IMR-90 (cell line): ENCODE data around the gene SPATA16. TPM values are rescaled to one million over a fixed set of nuclear protein-coding genes. Genes with fewer than 3 reads are reported as not detected.

ENCODE experiments used
- ATAC-seq: fragments of 200-7000 bp; cut with Tn5 transposase; 2 replicates; pipeline ENCODE4 v1.9.1; 2020; ENCODE audit warnings: low read depth, mild to moderate bottlenecking, moderate library complexity
- BruUV-seq: library from RNA; stranded (reverse); fragments of 400-500 nt; replicated peaks from 2 replicates; lab custom pipeline; 2021; lab: Mats Ljungman, UMichigan
- CTCF ChIA-PET: fragments of 300-600 bp; formaldehyde crosslinking; extraction: SDS; loops from one replicate; lab custom pipeline; 2021; ENCODE audit warnings: antibody characterized with exemption; lab: Yijun Ruan, JAX
- POLR2A ChIA-PET: fragments of 300-600 bp; sonication (Branson Sonifier 250); formaldehyde crosslinking; loops from one replicate; lab custom pipeline; 2022; ENCODE audit warnings: antibody characterized with exemption; ENCODE audit not compliant: unreplicated experiment; lab: Charles Lee
- DNase-seq: peaks from one replicate; pipeline ENCODE4 v3.0.0; 2013
- H2AFZ ChIP-seq: replicated peaks from 2 replicates; pipeline ENCODE3; 2013; ENCODE audit warnings: low read length, mild to moderate bottlenecking; ENCODE audit not compliant: poor library complexity
- H2AK5ac ChIP-seq: 2 replicates; pipeline ENCODE4 v1.6.1; 2013; ENCODE audit warnings: low read depth, low read length, inconsistent platforms
- H2AK9ac ChIP-seq: replicated peaks from 2 replicates; pipeline ENCODE3; 2013; ENCODE audit warnings: mild to moderate bottlenecking, low read depth, low read length, moderate library complexity; ENCODE audit not compliant: poor library complexity
- H2BK120ac ChIP-seq: 2 replicates; pipeline ENCODE4 v1.6.1; 2013; ENCODE audit warnings: low read depth, low read length, inconsistent platforms
- H2BK15ac ChIP-seq: 3 replicates; pipeline ENCODE4 v1.6.1; 2013; ENCODE audit warnings: low read depth, low read length, inconsistent platforms
- H2BK20ac ChIP-seq: 2 replicates; pipeline ENCODE4 v1.6.1; 2013; ENCODE audit warnings: low read depth, mild to moderate bottlenecking, inconsistent platforms, low read length, moderate library complexity
- H2BK5ac ChIP-seq: 2 replicates; pipeline ENCODE4 v1.6.1; 2013; ENCODE audit warnings: mild to moderate bottlenecking, low read depth, low read length, inconsistent platforms; ENCODE audit not compliant: poor library complexity, severe bottlenecking
- H3K14ac ChIP-seq: replicated peaks from 2 replicates; pipeline ENCODE4 v1.6.1; 2013; ENCODE audit warnings: low read depth, low read length, inconsistent platforms
- H3K18ac ChIP-seq: 2 replicates; pipeline ENCODE4 v1.6.1; 2013; ENCODE audit warnings: low read depth, low read length, control low read depth
- H3K23ac ChIP-seq: 2 replicates; pipeline ENCODE4 v1.6.1; 2013; ENCODE audit warnings: low read depth, low read length, inconsistent platforms
- H3K27ac ChIP-seq: 2 replicates; pipeline ENCODE4 v1.5.1; 2013; ENCODE audit warnings: mild to moderate bottlenecking, control low read depth, low read length; ENCODE audit not compliant: insufficient read depth
- H3K27me3 ChIP-seq: 2 replicates; pipeline ENCODE4 v1.6.1; 2013; ENCODE audit warnings: low read length; ENCODE audit not compliant: control insufficient read depth, insufficient read depth
- H3K36me3 ChIP-seq: 2 replicates; pipeline ENCODE4 v1.6.1; 2013; ENCODE audit warnings: low read length, mixed read lengths; ENCODE audit not compliant: control insufficient read depth, insufficient read depth
- H3K4ac ChIP-seq: 2 replicates; pipeline ENCODE4 v1.6.1; 2013; ENCODE audit warnings: low read depth, low read length, inconsistent platforms
- H3K4me1 ChIP-seq: 2 replicates; pipeline ENCODE4 v1.6.1; 2013; ENCODE audit warnings: low read length, mixed read lengths; ENCODE audit not compliant: control insufficient read depth, insufficient read depth
- H3K4me2 ChIP-seq: 2 replicates; pipeline ENCODE4 v1.6.1; 2013; ENCODE audit warnings: low read depth, mild to moderate bottlenecking, control low read depth, low read length, moderate library complexity
- H3K4me3 ChIP-seq: 2 replicates; pipeline ENCODE4 v1.5.1; 2013; ENCODE audit warnings: low read depth, mild to moderate bottlenecking, control low read depth, low read length, moderate library complexity; ENCODE audit not compliant: insufficient read depth
- H3K56ac ChIP-seq: 2 replicates; pipeline ENCODE4 v1.6.1; 2013; ENCODE audit warnings: low read length, inconsistent platforms; ENCODE audit not compliant: insufficient read depth; ENCODE audit errors: extremely low read depth
- H3K79me1 ChIP-seq, 2 experiments: 2 replicates each; pipeline ENCODE4 v1.6.1; 2013; ENCODE audit warnings: low read length in 2 of 2, inconsistent platforms in 1 of 2, low read depth in 1 of 2
- H3K9ac ChIP-seq: 2 replicates; pipeline ENCODE4 v1.6.1; 2013; ENCODE audit warnings: low read depth, low read length, control low read depth
- H3K9me1 ChIP-seq: 2 replicates; pipeline ENCODE4 v1.6.1; 2013; ENCODE audit warnings: low read length, inconsistent platforms; ENCODE audit not compliant: insufficient read depth
- H3K9me3 ChIP-seq: 2 replicates; pipeline ENCODE4 v1.6.1; 2013; ENCODE audit warnings: low read length; ENCODE audit not compliant: control insufficient read depth, insufficient read depth
- H4K20me1 ChIP-seq: 2 replicates; pipeline ENCODE4 v1.6.1; 2013; ENCODE audit warnings: low read length, inconsistent platforms; ENCODE audit not compliant: insufficient read depth
- H4K5ac ChIP-seq: 2 replicates; pipeline ENCODE4 v1.6.1; 2013; ENCODE audit warnings: mild to moderate bottlenecking, low read depth, low read length, control low read depth
- H4K8ac ChIP-seq, 2 experiments: 2 replicates each; pipeline ENCODE4 v1.6.1; 2013; ENCODE audit warnings: low read depth in 2 of 2, low read length in 2 of 2, control low read depth in 1 of 2, inconsistent platforms in 1 of 2
- H4K91ac ChIP-seq: 2 replicates; pipeline ENCODE4 v1.6.1; 2013; ENCODE audit warnings: low read depth, low read length, inconsistent platforms; ENCODE audit not compliant: insufficient read depth
- CEBPB ChIP-seq: IDR thresholded peaks from 2 replicates; pipeline ENCODE4 v1.6.1; 2012; ENCODE audit warnings: low read depth, low read length, improper control_type of control experiment
- FOS ChIP-seq: fragments of 150-350 bp; IDR thresholded peaks from 2 replicates; pipeline ENCODE4 v1.6.1; 2016; ENCODE audit warnings: low read depth, low read length
- MAFK ChIP-seq: IDR thresholded peaks from 2 replicates; pipeline ENCODE4 v1.6.1; 2012; ENCODE audit warnings: low read depth, low read length, improper control_type of control experiment
- MAZ ChIP-seq: IDR thresholded peaks from 2 replicates; pipeline ENCODE4 v1.6.1; 2012; ENCODE audit warnings: low read depth, mild to moderate bottlenecking, low read length, improper control_type of control experiment, moderate library complexity, borderline replicate concordance
- MXI1 ChIP-seq: IDR thresholded peaks from 2 replicates; pipeline ENCODE4 v1.6.1; 2012; ENCODE audit warnings: low read depth, mild to moderate bottlenecking, low read length, moderate library complexity, borderline replicate concordance
- RAD21 ChIP-seq: IDR thresholded peaks from 2 replicates; pipeline ENCODE4 v1.6.1; 2012; ENCODE audit warnings: low read length, improper control_type of control experiment
- RCOR1 ChIP-seq: IDR thresholded peaks from 2 replicates; pipeline ENCODE4 v1.6.1; 2012; ENCODE audit warnings: mild to moderate bottlenecking, low read length, improper control_type of control experiment; ENCODE audit not compliant: insufficient replicate concordance
- RFX5 ChIP-seq: IDR thresholded peaks from 2 replicates; pipeline ENCODE4 v1.8.0; 2012; ENCODE audit warnings: low read depth, mild to moderate bottlenecking, low read length, moderate library complexity
- USF2 ChIP-seq: fragments of 150-350 bp; IDR thresholded peaks from 2 replicates; pipeline ENCODE4 v1.6.1; 2017; ENCODE audit warnings: mild to moderate bottlenecking, antibody characterized with exemption, low read length, low read depth
- WGBS, 2 experiments: methylation state at CpG; one replicate each; pipeline versions ENCODE4 v1.1.5 to v1.1.7; 2013; ENCODE audit warnings: missing lambda C conversion rate in 2 of 2; ENCODE audit not compliant: insufficient read length in 1 of 2; ENCODE audit errors: extremely low coverage in 2 of 2; 5-methylcytosine and 5-hydroxymethylcytosine counted together
- dilution Hi-C: fragments of 300-500 bp; cut with HindIII; formaldehyde crosslinking; loops from one replicate; pipeline ENCODE4 v1.14.3; 2018; ENCODE audit warnings: low sequenced_read_pairs; ENCODE audit not compliant: unreplicated experiment
- in situ Hi-C: fragments of 300-500 bp; cut with MboI; formaldehyde crosslinking; loops from 3 replicates; pipeline ENCODE4 v1.14.3; 2019; ENCODE audit warnings: low sequenced_read_pairs, inconsistent platforms, mixed read lengths
- intact Hi-C: fragments of 100-400 bp; cut with micrococcal nuclease; formaldehyde crosslinking; loops from 2 replicates; pipeline ENCODE4 v1.10.0; 2022
- polyA plus RNA-seq, 3 experiments: library from polyadenylated mRNA; depleted of rRNA; stranded (reverse); fragments of >200 nt; gene quantifications; 2 replicates each; pipeline ENCODE4 v1.2.3, GENCODE V29; 2012; ENCODE audit warnings: low replicate concordance in 1 of 3
- total RNA-seq: library from RNA; depleted of rRNA; stranded (reverse); fragments of >200 nt; gene quantifications from 2 replicates; pipeline ENCODE4 v1.2.3, GENCODE V29; 2012
- TF ChIP-seq, protein P1 (sequence below): fragments of 150-350 bp; IDR thresholded peaks from 2 replicates; pipeline ENCODE4 v1.6.1; 2016; ENCODE audit warnings: low read depth, mild to moderate bottlenecking, low read length, moderate library complexity, borderline replicate concordance
- TF ChIP-seq, protein P2 (sequence below): conservative IDR thresholded peaks from 2 replicates; pipeline ENCODE4 v1.5.1; 2012; ENCODE audit warnings: mild to moderate bottlenecking, low read depth, low read length, improper control_type of control experiment

SPATA16 gene
- total and polyA plus RNA-seq, 2 of the 4 experiments (the other 2 are of a cell fraction): not detected

GRCh38 chr3:173078525-173078924, 62.5 kb downstream of the SPATA16 start:
- ChIA-PET CTCF (no interaction called here), POLR2A (no interaction called here)
- no peak overlapping the region for H2AK5ac ChIP-seq
- H3K4ac ChIP-seq: no peak overlapping the region
- WGBS, 2 experiments: no CpG with 5 or more reads among the region's 4 CpGs
- no peak overlapping the region for H3K9ac ChIP-seq
- TF ChIP-seq MAFK (no peak), MXI1 (no peak), RAD21 (no peak), FOS (no peak), CEBPB (no peak), USF2 (no peak), RFX5 (no peak), RCOR1 (no peak), MAZ (no peak)
- TF ChIP-seq, protein P1, sequence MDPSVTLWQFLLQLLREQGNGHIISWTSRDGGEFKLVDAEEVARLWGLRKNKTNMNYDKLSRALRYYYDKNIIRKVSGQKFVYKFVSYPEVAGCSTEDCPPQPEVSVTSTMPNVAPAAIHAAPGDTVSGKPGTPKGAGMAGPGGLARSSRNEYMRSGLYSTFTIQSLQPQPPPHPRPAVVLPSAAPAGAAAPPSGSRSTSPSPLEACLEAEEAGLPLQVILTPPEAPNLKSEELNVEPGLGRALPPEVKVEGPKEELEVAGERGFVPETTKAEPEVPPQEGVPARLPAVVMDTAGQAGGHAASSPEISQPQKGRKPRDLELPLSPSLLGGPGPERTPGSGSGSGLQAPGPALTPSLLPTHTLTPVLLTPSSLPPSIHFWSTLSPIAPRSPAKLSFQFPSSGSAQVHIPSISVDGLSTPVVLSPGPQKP: no peak
- TF ChIP-seq, protein P2, sequence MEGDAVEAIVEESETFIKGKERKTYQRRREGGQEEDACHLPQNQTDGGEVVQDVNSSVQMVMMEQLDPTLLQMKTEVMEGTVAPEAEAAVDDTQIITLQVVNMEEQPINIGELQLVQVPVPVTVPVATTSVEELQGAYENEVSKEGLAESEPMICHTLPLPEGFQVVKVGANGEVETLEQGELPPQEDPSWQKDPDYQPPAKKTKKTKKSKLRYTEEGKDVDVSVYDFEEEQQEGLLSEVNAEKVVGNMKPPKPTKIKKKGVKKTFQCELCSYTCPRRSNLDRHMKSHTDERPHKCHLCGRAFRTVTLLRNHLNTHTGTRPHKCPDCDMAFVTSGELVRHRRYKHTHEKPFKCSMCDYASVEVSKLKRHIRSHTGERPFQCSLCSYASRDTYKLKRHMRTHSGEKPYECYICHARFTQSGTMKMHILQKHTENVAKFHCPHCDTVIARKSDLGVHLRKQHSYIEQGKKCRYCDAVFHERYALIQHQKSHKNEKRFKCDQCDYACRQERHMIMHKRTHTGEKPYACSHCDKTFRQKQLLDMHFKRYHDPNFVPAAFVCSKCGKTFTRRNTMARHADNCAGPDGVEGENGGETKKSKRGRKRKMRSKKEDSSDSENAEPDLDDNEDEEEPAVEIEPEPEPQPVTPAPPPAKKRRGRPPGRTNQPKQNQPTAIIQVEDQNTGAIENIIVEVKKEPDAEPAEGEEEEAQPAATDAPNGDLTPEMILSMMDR: no peak
- no peak overlapping the region for H4K8ac ChIP-seq
- H3K9me3 ChIP-seq: no peaks in the 10 kb centered on the region
- no peak overlapping the region for H4K5ac ChIP-seq
- H2BK5ac ChIP-seq: no peak overlapping the region
- H2BK20ac ChIP-seq: no peak overlapping the region
- no peak overlapping the region for H2BK15ac ChIP-seq
- no peak overlapping the region for H3K27ac ChIP-seq
- no peak overlapping the region for H2BK120ac ChIP-seq
- ATAC-seq: no peak
- BruUV-seq: no TSS peak
- H4K91ac ChIP-seq: no peak overlapping the region
- no peaks in the 10 kb centered on the region for H4K20me1 ChIP-seq
- no peak for DNase-seq
- H3K4me2 ChIP-seq: no peak overlapping the region
- no peak overlapping the region for H3K4me3 ChIP-seq
- no peaks in the 10 kb centered on the region for H3K9me1 ChIP-seq
- H2AFZ ChIP-seq: no peak overlapping the region
- H3K18ac ChIP-seq: no peak overlapping the region
- in situ Hi-C loops: no loop called here
- no peaks in the 10 kb centered on the region for H3K4me1 ChIP-seq
- dilution Hi-C loops: no loop called here
- intact Hi-C loops: no loop called here
- H3K36me3 ChIP-seq: no peaks in the 10 kb centered on the region
- no peaks in the 10 kb centered on the region for H3K79me1 ChIP-seq
- H3K27me3 ChIP-seq: no peaks in the 10 kb centered on the region
- no peak overlapping the region for H3K23ac ChIP-seq
- no peak overlapping the region for H3K56ac ChIP-seq
- H2AK9ac ChIP-seq: no peak overlapping the region
- H3K14ac ChIP-seq: no peak overlapping the region
